ENCODE results near the gene SLCO1A2.
"Not testable (repeated sequence)": the region's sequence is repeated elsewhere in the genome, so short reads cannot be mapped to it uniquely, and the experiment has no call there.

Gene SLCO1A2

DNA sequence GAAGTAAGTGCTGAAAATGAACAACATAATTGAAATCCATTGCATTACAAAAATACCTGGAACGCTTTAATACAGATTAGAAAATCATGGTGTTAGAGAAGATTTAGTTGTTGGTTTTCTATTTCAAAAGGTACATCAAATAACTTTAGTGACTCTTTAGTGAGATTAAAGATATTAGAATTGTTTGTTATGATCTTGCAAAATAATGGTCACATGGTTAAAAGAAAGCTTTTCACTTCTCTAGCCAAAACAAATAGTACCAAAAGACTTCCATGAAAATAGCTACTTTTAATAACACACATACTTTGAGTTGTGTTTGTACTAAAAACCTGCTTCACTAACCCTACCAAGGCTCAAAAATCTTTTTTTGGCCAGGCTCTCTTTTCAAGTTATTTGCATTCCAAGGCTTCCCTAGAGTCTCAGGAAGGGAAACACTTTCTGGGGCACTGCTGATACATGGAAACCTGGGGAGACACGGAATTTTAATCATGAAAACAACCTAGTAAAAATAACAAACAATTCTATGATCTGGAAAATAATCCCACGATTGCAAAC, at the start of gene SLCO1A2:
TSS of gene SLCO1A2 (minus strand) at position 147 of the 555 bp plus-strand sequence. CDS start 270 bp downstream, outside the sequence.
- no peak for DNase-seq

DNA sequence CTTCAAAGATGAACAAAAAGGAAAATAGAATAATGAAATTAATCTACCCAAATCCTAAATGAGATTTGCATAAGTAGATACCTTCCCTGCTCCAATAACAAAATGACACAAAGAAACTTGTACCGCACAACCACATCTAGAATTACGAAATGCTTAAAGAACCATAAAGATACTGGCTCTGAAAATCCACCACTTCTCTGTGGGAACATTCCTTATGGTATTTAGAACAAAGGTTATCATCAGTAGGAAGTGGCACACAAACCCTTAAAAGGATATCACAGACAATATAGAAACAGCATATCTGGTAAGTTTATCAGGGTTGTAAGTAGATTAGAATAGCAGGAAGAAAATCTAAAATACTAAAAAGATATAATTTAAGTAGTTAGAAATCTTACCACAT, 49.5 kb upstream of the SLCO1A2 start:
- no peak for DNase-seq

DNA sequence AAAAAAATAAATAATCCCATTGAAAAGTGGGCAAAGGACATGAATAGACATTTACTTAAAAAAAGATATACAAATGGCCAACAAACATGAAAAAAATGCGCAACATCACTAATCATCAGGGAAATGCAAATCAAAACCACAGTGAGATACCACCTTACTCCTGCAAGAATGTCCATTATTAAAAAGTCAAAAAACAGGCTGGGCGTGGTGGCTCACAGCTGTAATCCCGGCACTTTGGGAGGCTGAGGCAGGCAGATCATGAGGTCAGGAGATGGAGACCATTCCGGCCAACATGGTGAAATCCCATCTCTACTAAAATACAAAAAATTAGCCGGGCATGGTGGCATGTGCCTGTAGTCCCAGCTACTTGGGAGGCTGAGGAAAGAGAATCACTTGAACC, 46.6 kb upstream of the SLCO1A2 start:
- DNase-seq: not testable (repeated sequence)

GRCh38 chr12:21379218-21379617, 44.5 kb upstream of the SLCO1A2 start:
- no peak for DNase-seq

DNA sequence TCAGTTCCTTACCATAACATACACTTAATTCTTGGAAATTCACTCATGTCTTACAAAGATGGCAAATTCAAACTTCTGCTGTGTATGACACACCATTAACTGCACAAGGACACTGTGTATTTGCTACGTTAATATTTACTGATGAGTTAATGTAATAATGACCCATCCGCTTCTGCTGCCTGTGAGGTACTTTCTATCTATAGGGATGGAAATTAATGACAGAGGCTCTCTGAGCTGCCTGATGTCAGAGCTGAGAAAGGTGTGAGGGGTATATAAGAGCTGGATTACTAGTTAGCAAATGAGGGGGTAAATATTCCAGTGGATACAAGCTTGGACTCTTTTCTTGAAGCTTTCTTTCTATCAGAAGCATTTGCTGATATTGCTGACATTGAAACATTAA, 37.9 kb upstream of the SLCO1A2 start, which contains the start of gene IAPP:
TSS of gene IAPP (plus strand) at position 301 of the 400 bp plus-strand sequence. CDS start 450 bp downstream, outside the sequence.
- DNase-seq: no peak

- DNase-seq: no peak
Observed at GRCh38 chr12:21370845-21371449, 36.2 kb upstream of the SLCO1A2 start.

GRCh38 chr12:21369141-21369980, 34.6 kb upstream of the SLCO1A2 start:
- DNase-seq: no peak

DNA sequence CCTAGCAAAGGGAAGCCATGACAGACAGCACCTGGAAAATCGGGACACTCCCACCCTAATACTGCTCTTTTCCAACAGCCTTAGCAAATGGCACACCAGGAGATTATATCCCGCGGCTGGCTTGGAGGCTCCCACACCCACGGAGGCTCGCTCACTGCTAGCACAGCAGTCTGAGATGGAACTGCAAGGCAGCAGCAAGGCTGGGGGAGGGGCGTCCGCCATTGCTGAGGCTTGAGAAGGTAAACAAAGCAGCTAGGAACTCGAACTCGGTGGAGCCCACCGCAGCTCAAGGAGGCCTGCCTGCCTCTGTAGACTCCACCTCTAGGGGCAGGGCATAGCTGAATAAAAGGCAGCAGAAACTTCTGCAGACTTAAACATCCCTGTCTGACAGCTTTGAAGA, 25.9 kb upstream of the SLCO1A2 start:
- not testable (repeated sequence) for DNase-seq

GRCh38 chr12:21354641-21355040, 19.9 kb upstream of the SLCO1A2 start:
- DNase-seq: no peak

DNA sequence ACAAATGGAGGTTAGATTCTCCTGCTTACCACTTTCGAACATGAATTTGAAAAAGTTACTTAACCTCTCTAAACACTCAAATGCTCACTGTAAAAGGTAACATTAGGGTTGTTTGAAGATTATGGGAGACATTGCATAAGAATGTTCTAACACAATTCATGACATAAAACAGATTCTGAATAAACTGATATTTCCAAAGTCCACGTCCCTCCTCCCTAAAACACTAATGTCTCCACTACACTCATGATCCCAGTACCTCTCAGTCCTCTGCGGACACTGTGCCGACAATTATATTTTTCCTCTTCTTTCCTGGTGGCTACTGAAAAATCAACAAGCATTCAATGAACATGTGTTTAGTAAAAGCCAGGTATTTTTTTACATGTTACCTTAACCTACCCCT, 19.2 kb upstream of the SLCO1A2 start:
- DNase-seq: no peak

- no peak for DNase-seq
Observed at GRCh38 chr12:21353487-21353886, 18.8 kb upstream of the SLCO1A2 start.

DNA sequence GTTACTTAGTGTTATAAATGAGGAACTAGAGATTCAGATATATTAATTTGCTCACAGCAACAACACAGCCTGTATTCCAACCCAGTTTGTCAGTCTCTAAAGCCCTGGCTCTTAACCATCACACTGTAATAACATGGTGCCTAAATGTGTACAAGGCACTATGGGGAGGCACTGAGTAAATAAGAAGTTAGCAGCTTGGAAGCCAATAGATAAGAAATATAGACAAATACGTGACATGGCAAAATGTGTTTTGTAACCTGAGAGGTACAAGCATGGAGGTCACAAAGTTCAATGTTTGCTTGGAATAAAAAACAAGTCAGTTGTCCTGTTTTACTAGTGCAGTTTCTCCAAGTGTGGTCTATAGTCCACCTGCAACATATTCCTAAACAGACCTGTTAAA, 16.3 kb upstream of the SLCO1A2 start:
- DNase-seq: no peak

GRCh38 chr12:21346542-21347205, 12.0 kb upstream of the SLCO1A2 start:
- DNase-seq: no peak

- DNase-seq: no peak
Observed at GRCh38 chr12:21343636-21344035, 8.9 kb upstream of the SLCO1A2 start.

DNA sequence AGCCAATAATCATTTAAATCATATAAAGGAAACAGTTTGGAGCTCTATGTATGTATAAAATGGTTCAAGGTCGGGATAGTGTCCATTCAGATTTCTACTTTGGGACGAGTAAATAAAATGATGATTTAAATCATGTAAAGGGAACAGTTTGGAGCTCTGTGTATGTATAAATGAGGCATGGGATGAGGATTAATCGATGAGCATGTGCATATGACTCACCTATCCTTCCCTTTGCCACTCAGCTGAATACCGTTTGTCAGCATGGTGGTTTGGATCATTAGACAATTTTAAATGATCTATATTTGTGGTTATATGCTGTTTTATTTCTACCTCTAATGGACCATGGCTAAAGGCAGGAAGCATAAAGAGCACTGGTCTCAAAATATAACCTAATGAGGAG, 7.1 kb upstream of the SLCO1A2 start:
- no peak for DNase-seq

- DNase-seq: no peak
Observed at GRCh38 chr12:21340403-21340802, 5.7 kb upstream of the SLCO1A2 start.

DNA sequence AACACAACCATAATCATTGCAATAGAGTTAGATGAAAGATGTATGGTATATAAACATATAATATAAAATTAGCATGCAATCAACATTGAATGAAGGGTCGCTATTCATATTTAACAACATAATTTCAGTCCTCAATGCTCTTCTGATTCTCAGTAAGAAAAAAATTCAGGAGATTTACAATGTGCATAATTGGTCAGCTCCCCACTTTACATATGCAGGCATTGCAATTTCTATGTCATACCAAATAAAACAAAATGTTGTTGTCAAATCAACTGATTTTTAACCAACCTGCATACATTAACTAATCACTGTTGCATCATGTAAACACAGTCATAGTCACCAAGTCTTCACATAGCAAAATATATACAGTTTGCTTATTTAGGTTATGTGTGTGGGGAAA, 5.2 kb upstream of the SLCO1A2 start:
- DNase-seq: no peak

GRCh38 chr12:21337959-21338744, 3.4 kb upstream of the SLCO1A2 start:
- DNase-seq: peak in 1 of 58 donors; percentile 20

- peak in 5 of 58 donors; percentile 11 to 47 (median 23) for DNase-seq
Observed at GRCh38 chr12:21337453-21337852, 2.7 kb upstream of the SLCO1A2 start.

DNA sequence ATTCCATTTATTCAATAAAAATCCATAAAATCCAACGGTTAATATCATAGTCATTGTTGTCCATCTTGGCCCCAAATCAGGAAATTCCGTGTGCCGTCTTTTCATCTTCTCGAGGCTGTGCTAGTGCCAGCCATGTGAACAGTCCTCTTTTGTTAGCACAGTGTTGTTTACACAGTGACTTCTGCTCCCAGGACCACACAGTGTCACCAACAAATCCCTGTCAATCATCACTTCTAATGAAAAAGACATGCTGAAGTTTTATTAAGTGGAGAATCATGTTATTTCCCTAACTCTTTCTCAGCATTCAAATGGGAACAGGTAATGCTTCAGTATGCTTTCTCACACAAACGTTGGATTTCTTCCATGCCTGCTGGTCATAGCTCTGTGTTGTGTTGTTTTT, 1.9 kb upstream of the SLCO1A2 start:
- peak in 37 of 58 donors; percentile 2 to 78 (median 36) for DNase-seq

GRCh38 chr12:21330682-21331253, 3.9 kb downstream of the SLCO1A2 start:
- DNase-seq: no peak
